IPS-18a (cell line): ENCODE measurements around the gene ANXA10.
"Not testable (repeated sequence)": the region's sequence is repeated elsewhere in the genome, so short reads cannot be mapped to it uniquely, and the experiment has no call there.

Source experiments
- H3K27ac ChIP-seq: one replicate; pipeline ENCODE4 v1.5.1; 2013; ENCODE audit warnings: low read length
- H3K27me3 ChIP-seq: one replicate; pipeline ENCODE4 v1.6.1; 2013; ENCODE audit warnings: mild to moderate bottlenecking, low read length; ENCODE audit not compliant: control insufficient read depth, insufficient read depth
- H3K36me3 ChIP-seq: one replicate; pipeline ENCODE4 v1.6.1; 2013; ENCODE audit warnings: low read depth, low read length; ENCODE audit not compliant: control insufficient read depth
- H3K4me1 ChIP-seq: one replicate; pipeline ENCODE4 v1.6.1; 2013; ENCODE audit warnings: low read depth, low read length; ENCODE audit not compliant: control insufficient read depth
- H3K4me3 ChIP-seq: one replicate; pipeline ENCODE4 v1.5.1; 2013; ENCODE audit warnings: low read length
- H3K9ac ChIP-seq: one replicate; pipeline ENCODE4 v1.6.1; 2013; ENCODE audit warnings: mild to moderate bottlenecking, low read length, moderate library complexity
- H3K9me3 ChIP-seq: one replicate; pipeline ENCODE4 v1.6.1; 2013; ENCODE audit warnings: low read depth, low read length; ENCODE audit not compliant: control insufficient read depth

The ANXA10 gene

GRCh38 chr4:168208957-168209614, 116.7 kb downstream of the ANXA10 start:
- H3K4me3 ChIP-seq = no peak overlapping the region
- no peaks in the 10 kb centered on the region for H3K27me3 ChIP-seq
- H3K27ac ChIP-seq = no peak overlapping the region
- peaks cover 2% of the 10 kb centered on the region for H3K9me3 ChIP-seq
- no peaks in the 10 kb centered on the region for H3K4me1 ChIP-seq
- no peak overlapping the region for H3K9ac ChIP-seq
- H3K36me3 ChIP-seq = no peaks in the 10 kb centered on the region

DNA sequence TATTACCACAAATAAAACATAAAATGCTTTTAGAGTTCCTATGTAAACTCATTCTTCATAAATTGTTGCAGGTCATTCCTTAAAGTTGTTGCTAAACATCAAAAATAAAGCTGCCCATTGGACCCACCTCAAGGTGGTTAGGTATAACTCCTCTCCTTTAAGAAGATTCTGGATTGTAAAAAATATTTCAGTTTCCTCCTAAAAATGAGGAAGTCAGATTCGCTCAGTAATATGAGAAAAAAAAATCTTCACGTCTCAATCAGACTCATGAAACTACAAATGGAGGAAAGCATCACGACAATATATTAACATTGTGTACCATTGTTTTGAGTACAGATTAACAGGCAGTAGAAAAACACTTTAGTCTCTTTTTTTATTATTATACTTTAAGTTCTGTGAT, 120.3 kb downstream of the ANXA10 start:
- no peak overlapping the region for H3K27ac ChIP-seq
- no peak overlapping the region for H3K9ac ChIP-seq
- no peaks in the 10 kb centered on the region for H3K9me3 ChIP-seq
- H3K27me3 ChIP-seq = no peaks in the 10 kb centered on the region
- no peak overlapping the region for H3K4me3 ChIP-seq
- no peaks in the 10 kb centered on the region for H3K36me3 ChIP-seq
- H3K4me1 ChIP-seq = no peaks in the 10 kb centered on the region

- H3K9me3 ChIP-seq, H3K27me3 ChIP-seq, H3K9ac ChIP-seq, H3K27ac ChIP-seq, H3K36me3 ChIP-seq, H3K4me3 ChIP-seq, H3K4me1 ChIP-seq: not testable (repeated sequence)
Observed at GRCh38 chr4:168213511-168213910, 121.2 kb downstream of the ANXA10 start.

- Histone ChIP-seq H3K9me3 (no peaks in the 10 kb centered on the region), H3K4me1 (no peaks in the 10 kb centered on the region), H3K4me3 (no peak overlapping the region), H3K27me3 (no peaks in the 10 kb centered on the region), H3K27ac (no peak overlapping the region), H3K9ac (no peak overlapping the region), H3K36me3 (no peaks in the 10 kb centered on the region)
Observed at GRCh38 chr4:168218645-168219044, 126.3 kb downstream of the ANXA10 start.

- H3K9me3 ChIP-seq = no peaks in the 10 kb centered on the region
- no peaks in the 10 kb centered on the region for H3K4me1 ChIP-seq
- no peak overlapping the region for H3K4me3 ChIP-seq
- H3K27me3 ChIP-seq = no peaks in the 10 kb centered on the region
- no peaks in the 10 kb centered on the region for H3K36me3 ChIP-seq
- no peak overlapping the region for H3K9ac ChIP-seq
- H3K27ac ChIP-seq = no peak overlapping the region
Observed at GRCh38 chr4:168220893-168221292, 128.6 kb downstream of the ANXA10 start.

DNA sequence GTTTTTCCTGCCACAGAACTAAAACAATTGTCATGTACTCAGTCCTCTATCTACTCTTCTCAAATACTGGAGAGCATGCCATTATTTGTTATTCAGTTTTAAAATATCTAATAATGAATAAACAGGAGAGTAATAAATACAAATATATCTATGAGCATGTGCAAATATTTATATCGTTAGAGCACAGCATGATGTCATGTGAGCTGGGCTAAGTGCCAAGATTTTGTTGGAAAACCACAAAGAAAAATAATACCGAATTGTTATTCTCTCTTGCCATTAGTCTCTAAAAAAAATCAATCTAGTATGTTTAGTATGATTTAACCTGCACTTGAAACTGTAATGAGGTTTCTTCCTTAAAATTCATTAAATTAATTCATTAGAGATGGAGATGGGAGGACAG, 129.0 kb downstream of the ANXA10 start:
- no peak overlapping the region for H3K27ac ChIP-seq

More for the DNA sequence above, 129.0 kb downstream of the ANXA10 start:
- H3K4me3 ChIP-seq = no peak overlapping the region
- H3K4me1 ChIP-seq = no peaks in the 10 kb centered on the region
- no peaks in the 10 kb centered on the region for H3K27me3 ChIP-seq
- H3K9me3 ChIP-seq = no peaks in the 10 kb centered on the region
- no peak overlapping the region for H3K9ac ChIP-seq
- H3K36me3 ChIP-seq = no peaks in the 10 kb centered on the region
